HG03520 (cell line): Measurements from ENCODE around the gene FMNL3.
"Not testable (repeated sequence)": the region's sequence is repeated elsewhere in the genome, so short reads cannot be mapped to it uniquely, and the experiment has no call there.

Source experiments
- ATAC-seq: cut with Tn5 transposase; IDR thresholded peaks from one replicate; pipeline ENCODE4 v1.9.1; 2021; ENCODE audit warnings: mild to moderate bottlenecking, moderate library complexity; ENCODE audit not compliant: unreplicated experiment

FMNL3 gene

GRCh38 chr12:49609875-49610154 is 97.4 kb downstream of the FMNL3 start:
- no peak for ATAC-seq

- ATAC-seq: no peak
Measured at GRCh38 chr12:49609059-49609874, 97.9 kb downstream of the FMNL3 start.

- ATAC-seq: not testable (repeated sequence)
Measured at GRCh38 chr12:49605539-49605938, 101.7 kb downstream of the FMNL3 start, which contains the start of gene FAM186B. Gene FAM186B, minus strand, starts transcription at chr12:49605639. Its CDS starts 162 bp downstream, at chr12:49605477.

GRCh38 chr12:49604856-49605255 is 102.3 kb downstream of the FMNL3 start:
- ATAC-seq: no peak

GRCh38 chr12:49603721-49604120 is 103.5 kb downstream of the FMNL3 start:
- ATAC-seq: no peak

GRCh38 chr12:49599961-49600360 is 107.2 kb downstream of the FMNL3 start:
- ATAC-seq: no peak

GRCh38 chr12:49598527-49598926 is 108.7 kb downstream of the FMNL3 start:
- ATAC-seq: no peak

GRCh38 chr12:49588721-49589516 is 118.3 kb downstream of the FMNL3 start:
- no peak for ATAC-seq

GRCh38 chr12:49588281-49588680 is 118.9 kb downstream of the FMNL3 start:
- ATAC-seq: no peak

GRCh38 chr12:49587174-49587908 is 119.9 kb downstream of the FMNL3 start:
- ATAC-seq: no peak
